Stomach (tissue), 4 donors: ENCODE measurements around the gene SRPK3.

Experiments
- POLR2A ChIP-seq, 4 donors: fragments of 450-650 bp; IDR thresholded peaks; one replicate each; pipeline ENCODE4 v1.6.1; 2016; ENCODE audit warnings: antibody characterized with exemption in 4 of 4, control low read depth in 2 of 4, mild to moderate bottlenecking in 1 of 4, moderate library complexity in 1 of 4
- TF ChIP-seq, protein P1 (sequence below), 7 experiments: fragments of 450-650 bp in 4 of 7; fragments of 200-600 bp in 3 of 7; sonication (generic) in 3 of 7; IDR thresholded peaks; one replicate each; pipeline ENCODE4 v1.5.1; 2016 to 2019; ENCODE audit warnings: antibody characterized with exemption in 7 of 7, control low read depth in 2 of 7, mild to moderate bottlenecking in 1 of 7

DNA sequence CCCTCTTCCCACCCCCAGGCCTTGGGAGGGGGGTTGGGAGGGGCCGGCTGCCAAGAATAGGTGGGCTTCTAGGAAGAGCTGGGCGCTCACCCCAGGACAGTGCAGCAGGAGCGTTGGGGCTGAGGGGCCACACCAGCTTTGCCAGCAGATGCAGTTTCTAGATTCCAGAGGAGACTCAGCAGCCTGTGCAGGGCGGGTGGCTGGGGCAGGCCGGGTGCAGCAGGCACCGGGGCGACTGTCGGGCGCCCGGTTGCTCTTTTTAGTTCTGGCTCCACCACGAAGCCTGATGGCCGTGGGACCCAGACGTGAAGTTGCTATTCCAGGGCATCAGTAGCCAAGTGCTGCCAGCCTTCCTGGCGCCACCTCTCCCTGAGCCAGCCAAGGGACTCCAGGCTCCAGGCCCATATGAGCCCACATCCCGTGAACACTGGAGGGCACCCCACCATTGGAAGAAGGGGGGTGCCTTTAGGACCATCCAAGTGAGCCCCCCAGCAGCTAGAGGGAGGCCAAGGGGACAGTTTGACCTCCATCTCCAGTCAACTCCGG, 19.4 kb downstream of the SRPK3 start:
- TF ChIP-seq, protein P1, sequence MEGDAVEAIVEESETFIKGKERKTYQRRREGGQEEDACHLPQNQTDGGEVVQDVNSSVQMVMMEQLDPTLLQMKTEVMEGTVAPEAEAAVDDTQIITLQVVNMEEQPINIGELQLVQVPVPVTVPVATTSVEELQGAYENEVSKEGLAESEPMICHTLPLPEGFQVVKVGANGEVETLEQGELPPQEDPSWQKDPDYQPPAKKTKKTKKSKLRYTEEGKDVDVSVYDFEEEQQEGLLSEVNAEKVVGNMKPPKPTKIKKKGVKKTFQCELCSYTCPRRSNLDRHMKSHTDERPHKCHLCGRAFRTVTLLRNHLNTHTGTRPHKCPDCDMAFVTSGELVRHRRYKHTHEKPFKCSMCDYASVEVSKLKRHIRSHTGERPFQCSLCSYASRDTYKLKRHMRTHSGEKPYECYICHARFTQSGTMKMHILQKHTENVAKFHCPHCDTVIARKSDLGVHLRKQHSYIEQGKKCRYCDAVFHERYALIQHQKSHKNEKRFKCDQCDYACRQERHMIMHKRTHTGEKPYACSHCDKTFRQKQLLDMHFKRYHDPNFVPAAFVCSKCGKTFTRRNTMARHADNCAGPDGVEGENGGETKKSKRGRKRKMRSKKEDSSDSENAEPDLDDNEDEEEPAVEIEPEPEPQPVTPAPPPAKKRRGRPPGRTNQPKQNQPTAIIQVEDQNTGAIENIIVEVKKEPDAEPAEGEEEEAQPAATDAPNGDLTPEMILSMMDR (IDR thresholded peaks at IDR 0.05): no peak
- no peak for TF ChIP-seq POLR2A (IDR thresholded peaks at IDR 0.05)
